ENCODE results near the gene DNAJC17. TPM values are rescaled to one million over a fixed set of nuclear protein-coding genes. Genes with fewer than 3 reads are reported as not detected.

DNAJC17 gene, protein sequence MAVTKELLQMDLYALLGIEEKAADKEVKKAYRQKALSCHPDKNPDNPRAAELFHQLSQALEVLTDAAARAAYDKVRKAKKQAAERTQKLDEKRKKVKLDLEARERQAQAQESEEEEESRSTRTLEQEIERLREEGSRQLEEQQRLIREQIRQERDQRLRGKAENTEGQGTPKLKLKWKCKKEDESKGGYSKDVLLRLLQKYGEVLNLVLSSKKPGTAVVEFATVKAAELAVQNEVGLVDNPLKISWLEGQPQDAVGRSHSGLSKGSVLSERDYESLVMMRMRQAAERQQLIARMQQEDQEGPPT
- 23.0 to 26.4 TPM (median 25.8 TPM) in 5 replicates for total RNA-seq (2022; extraction: Qiagen RNA extraction)

DNA sequence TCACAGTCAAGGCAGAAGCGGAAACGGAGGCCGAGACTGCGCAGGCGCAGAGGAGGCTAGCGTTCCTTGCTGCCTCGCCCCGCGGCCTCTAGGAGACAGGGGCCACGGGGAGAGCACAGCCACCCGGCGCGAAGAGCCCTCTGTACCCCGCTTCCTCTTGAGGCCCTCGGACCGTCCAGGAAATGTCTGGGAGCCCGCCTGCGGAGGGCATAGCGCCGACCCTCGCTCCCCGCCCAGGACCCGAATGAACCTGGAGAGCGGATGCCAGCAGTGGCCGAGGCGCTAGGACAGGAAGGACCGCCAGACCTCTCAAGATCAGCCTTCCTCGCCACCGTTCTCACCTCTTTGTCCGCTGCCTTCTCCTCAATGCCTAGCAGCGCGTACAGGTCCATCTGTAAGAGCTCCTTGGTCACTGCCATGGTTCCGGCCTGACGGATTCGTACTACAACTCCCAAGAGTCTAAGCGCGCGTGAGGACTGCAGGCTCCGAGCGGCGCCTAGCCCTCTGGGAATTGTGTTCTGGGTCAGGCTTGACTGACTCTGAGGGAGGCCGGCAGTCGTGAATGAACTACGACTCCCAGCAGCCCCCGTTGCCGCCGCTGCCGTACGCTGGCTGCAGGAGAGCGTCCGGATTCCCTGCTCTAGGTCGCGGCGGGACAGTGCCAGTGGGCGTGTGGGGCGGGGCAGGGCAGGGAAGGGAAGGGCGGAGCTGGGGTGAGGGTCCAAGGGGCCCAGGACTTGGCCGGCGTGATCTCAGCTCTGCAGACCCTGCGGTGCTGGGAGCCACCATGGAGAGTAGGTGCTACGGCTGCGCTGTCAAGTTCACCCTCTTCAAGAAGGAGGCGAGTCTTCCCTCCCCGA lies at the start of gene DNAJC17, which contains the start of gene ZFYVE19:
Gene DNAJC17, minus strand, starts transcription at position 446 of the 860 bp plus-strand sequence. Its CDS starts 27 bp downstream, at position 419.
Gene ZFYVE19, plus strand, starts transcription at position 62 of the 860 bp plus-strand sequence. Its CDS starts 501 bp downstream, at position 563.

DNA sequence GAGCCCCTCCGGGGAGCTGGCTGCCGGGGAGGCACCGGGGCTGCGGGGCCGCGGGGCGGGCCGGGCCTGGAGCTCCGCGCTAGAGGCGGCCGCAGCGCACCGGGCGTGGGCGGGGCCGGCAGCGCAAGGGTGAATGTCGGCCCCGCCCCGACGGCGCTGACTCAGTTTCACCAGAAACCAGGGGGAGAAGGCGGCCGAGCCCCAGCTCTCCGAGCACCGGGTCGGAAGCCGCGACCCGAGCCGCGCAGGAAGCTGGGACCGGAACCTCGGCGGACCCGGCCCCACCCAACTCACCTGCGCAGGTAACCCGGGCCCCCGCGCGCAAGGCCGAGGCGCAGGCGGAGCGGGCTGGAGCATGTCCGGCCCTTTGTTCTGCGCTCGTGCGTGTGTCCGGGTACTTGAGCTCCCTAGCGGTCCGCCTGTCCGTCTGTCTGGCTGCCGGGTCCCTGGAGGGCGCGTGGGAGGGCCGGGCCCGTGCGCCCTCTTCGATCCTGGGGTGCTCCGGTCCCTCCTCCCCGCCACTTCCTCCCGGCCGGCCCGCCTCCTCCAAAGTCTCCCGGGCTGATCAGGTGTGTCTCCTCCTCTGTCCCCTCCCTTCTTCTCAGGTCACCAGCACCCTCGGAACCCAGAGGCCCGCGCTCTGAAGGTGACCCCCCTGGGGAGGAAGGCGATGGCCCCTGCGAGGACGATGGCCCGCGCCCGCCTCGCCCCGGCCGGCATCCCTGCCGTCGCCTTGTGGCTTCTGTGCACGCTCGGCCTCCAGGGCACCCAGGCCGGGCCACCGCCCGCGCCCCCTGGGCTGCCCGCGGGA lies 36.8 kb upstream of the DNAJC17 start, which contains the start of gene SPINT1:
Gene SPINT1, plus strand, starts transcription at position 164 of the 811 bp plus-strand sequence. Its CDS starts 507 bp downstream, at position 671.

DNA sequence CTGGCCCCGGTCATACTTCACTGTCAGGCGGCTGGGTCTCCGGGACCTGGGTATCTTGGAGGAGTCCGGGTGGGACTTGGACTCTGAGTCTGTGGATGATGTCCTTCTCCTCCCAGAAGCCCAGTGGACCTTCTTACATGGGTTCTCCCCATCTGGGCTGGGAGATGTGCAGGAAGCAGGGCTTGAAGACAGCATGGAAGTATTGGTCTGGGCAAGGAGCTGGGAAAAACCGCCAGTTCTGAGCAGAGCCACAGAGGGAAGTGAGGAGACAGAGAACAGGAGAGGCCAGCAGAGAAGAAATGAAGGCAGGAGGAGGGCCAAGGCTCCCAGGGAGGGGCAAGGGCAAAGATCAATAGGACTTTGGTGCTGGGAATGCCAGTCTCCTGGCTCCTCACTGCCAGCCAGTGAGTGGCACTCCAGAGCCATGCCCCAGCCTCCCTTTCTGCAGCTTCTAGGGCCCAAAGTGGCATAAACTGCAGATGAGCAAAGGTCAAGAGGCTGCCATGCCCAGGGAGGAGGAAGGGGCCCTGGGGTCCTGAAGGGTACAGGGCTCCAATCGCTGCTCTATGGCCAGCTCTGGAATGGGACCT lies 21.3 kb upstream of the DNAJC17 start, which contains the start of gene PPP1R14D:
Gene PPP1R14D, minus strand, starts transcription at position 262 of the 590 bp plus-strand sequence. Its CDS starts 67 bp downstream, at position 195.

DNA sequence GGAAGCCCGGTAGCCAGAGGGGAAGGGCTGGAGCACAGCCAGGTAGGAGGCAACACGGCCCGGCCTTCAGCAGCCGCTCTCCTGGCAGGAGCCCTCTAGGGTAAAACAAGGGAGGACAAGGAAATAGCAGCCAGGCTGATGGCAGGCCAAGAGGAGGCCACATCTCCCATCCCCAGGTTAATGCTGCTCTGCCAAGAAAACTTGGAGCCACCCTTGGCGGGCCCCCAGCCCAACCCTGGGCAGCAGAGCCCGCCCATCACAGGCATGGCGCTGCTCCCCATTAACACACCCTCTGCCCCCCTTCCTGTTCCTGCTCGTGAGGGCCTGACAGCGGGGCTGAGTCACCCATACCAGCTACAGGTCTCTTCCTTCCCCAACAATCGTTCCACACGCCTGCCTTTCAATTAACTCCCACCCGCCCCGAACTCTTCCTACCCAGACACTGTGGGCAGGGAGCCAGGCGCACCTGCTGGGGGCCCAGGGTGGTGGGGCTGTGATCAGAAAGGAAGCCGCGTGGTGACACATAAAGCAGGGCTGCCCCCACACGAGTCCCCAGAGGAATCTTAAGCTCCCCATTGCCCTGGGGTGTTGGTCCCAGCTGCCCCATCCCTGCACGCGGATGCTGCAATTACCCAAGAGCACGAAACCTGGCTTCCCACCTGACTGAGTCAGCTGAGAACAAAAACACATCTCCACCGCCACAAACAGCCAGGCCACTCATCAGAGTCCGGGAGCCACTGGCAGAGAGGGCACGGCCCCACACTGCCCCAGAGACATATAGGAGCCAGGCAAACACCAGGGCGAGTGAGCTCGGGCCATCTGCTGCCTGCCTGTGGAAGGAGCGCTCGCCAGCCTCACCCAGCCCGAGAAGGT lies 37.8 kb downstream of the DNAJC17 start, which contains the start of gene C15orf62:
Gene C15orf62, plus strand, starts transcription at position 707 of the 873 bp plus-strand sequence. CDS start 516 bp downstream, outside the sequence.

DNA sequence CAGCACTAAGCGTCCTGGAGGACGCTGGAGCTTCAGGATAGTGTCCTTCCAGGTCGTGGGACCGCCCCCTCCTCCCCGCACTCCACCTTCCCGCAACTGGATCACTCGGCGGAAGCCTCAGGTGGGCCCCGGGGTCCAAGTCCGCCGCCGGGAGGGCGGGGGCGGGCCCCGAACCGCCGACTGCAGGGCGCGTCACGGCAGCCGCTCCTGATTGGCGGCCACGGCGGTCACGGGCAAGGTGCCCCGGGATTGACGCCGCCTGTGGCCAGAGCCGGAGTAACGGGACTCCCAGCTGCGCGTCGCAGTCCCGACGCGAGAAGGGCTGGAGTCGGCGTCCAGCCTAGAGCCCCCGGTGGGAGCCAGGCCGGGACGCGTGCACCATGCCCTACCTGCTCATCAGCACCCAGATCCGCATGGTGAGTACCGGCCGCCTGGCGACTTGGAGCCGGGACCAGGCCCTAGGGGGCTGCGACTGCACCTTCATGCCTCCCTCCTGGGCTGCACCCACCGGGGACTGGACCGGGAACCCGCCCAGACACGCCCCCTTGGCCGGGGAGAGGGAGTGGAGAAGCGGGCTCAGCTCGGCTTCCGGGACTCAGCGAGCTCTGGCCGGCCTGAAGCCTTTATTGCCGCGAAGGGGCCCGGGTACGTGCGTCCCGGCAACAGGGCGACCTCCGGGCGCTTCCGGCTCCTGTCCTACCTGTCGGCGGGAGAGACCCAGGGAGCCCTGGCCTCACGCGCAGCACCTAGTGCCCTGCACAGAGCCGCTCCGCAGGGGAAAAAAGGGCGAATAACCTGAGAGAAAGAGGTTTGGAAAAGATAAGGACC lies 43.3 kb downstream of the DNAJC17 start, which contains the start of gene GCHFR:
Gene GCHFR, plus strand, starts transcription at position 268 of the 828 bp plus-strand sequence. Its CDS starts 113 bp downstream, at position 381.

DNA sequence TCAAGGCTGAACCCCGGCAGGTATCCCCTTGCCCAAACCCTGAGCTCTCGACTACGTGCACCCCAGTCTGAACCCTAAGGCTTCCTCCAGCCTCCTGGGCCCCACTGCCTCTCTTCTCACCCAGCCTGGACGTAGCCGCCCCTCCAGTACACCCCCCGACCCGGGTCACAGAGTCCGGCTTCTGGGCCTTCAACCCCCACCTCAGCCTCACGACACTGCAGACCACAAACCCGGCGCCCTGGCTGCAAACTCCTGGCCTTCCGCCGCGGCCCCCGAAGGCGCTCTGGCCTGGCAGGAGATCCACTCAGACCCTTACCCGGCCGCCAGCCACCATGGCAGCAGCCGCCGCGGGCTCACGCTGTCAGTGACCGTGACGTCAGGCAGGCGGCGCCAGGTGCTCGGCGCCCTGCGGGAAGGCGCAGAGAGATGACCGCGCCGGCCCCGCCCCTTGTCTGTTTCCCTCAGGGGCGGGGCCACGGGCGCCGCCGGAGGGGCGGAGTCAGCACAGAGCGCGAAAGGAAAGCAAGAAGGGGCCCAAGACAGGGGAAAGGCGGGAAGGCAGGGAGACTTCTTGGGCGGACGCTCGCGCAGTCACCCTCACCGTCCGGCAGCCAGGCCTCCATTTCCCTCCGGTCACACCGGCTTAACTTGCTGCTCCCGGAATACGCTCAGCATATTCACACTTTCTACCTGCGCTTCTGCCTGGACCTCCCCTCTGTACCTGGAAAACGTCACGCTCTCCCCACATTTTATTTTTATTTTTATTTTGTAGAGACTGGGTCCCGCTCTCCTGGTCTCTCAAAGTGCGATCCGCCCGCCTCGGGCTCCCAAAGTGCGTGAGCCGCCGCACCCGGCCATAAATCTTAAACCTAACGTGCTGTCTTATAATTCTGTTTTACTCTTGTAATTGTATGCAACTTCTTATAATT lies 52.1 kb downstream of the DNAJC17 start, which contains the start of gene RMDN3:
Gene RMDN3, minus strand, starts transcription at position 372 of the 929 bp plus-strand sequence. CDS start 471 bp downstream, outside the sequence.

Other genes with a start within 250 kb of the DNAJC17 start
- gene CCDC32, start 242.4 kb downstream of the DNAJC17 start, total RNA-seq (2022; extraction: Qiagen RNA extraction), result 13.4 to 24.2 TPM (median 15.7 TPM) in 5 replicates
- 11.1 to 17.0 TPM (median 15.5 TPM) in 5 replicates for gene RPUSD2, start 238.2 kb downstream of the DNAJC17 start, total RNA-seq (2022; extraction: Qiagen RNA extraction)
- 5.1 to 7.9 TPM (median 6.8 TPM) in 5 replicates for gene KNL1, start 213.2 kb downstream of the DNAJC17 start, total RNA-seq (2022; extraction: Qiagen RNA extraction)
- gene RAD51, start 112.3 kb downstream of the DNAJC17 start, total RNA-seq (2022; extraction: Qiagen RNA extraction), result 18.1 to 22.0 TPM (median 19.8 TPM) in 5 replicates
- 22.5 to 24.4 TPM (median 23.3 TPM) in 5 replicates for gene RMDN3, start 52.2 kb downstream of the DNAJC17 start, total RNA-seq (2022; extraction: Qiagen RNA extraction)
- 7.7 to 9.7 TPM (median 8.8 TPM) in 5 replicates for gene GCHFR, start 43.4 kb downstream of the DNAJC17 start, total RNA-seq (2022; extraction: Qiagen RNA extraction)
- 0.05 to 0.08 TPM (median 0.08 TPM) in 5 replicates for gene C15orf62, start 37.5 kb downstream of the DNAJC17 start, total RNA-seq (2022; extraction: Qiagen RNA extraction)
- gene ZFYVE19, start 384 bp downstream of the DNAJC17 start, total RNA-seq (2022; extraction: Qiagen RNA extraction), result 16.7 to 19.7 TPM (median 17.9 TPM) in 5 replicates
- 0.10 to 0.28 TPM in 2 of 5 replicates, not detected in the others for gene PPP1R14D, start 21.2 kb upstream of the DNAJC17 start, total RNA-seq (2022; extraction: Qiagen RNA extraction)
- gene SPINT1, start 36.6 kb upstream of the DNAJC17 start, total RNA-seq (2022; extraction: Qiagen RNA extraction), result 0.85 to 1.0 TPM (median 0.88 TPM) in 5 replicates
- 4.2 to 6.7 TPM (median 6.0 TPM) in 5 replicates for gene RHOV, start 66.8 kb upstream of the DNAJC17 start, total RNA-seq (2022; extraction: Qiagen RNA extraction)
- gene VPS18, start 87.0 kb upstream of the DNAJC17 start, total RNA-seq (2022; extraction: Qiagen RNA extraction), result 18.3 to 23.8 TPM (median 22.5 TPM) in 5 replicates
- gene DLL4, start 121.9 kb upstream of the DNAJC17 start, total RNA-seq (2022; extraction: Qiagen RNA extraction), result 0.57 to 0.75 TPM (median 0.65 TPM) in 5 replicates
- gene CHAC1, start 146.0 kb upstream of the DNAJC17 start, total RNA-seq (2022; extraction: Qiagen RNA extraction), result 3.1 to 9.5 TPM (median 5.5 TPM) in 5 replicates